OCI-LY1 (cell line): ENCODE data around the gene KIZ.

Experiments
- H2AFZ ChIP-seq: fragments of 200-600 bp; sonication (generic), shearing (Covaris generic); 2 replicates; pipeline ENCODE4 v1.6.0; 2014; ENCODE audit warnings: antibody characterized with exemption, mild to moderate bottlenecking, low read length
- H3F3A ChIP-seq: fragments of 200-600 bp; sonication (generic), shearing (Covaris generic); 2 replicates; pipeline ENCODE4 v1.6.0; 2014; ENCODE audit warnings: mild to moderate bottlenecking, antibody characterized with exemption, low read length, moderate library complexity; ENCODE audit not compliant: insufficient read depth
- H3K27ac ChIP-seq: fragments of 200-600 bp; sonication (generic); 2 replicates; pipeline ENCODE4 v1.5.1; 2014; ENCODE audit warnings: low read length, mixed run types, mild to moderate bottlenecking, low read depth; ENCODE audit not compliant: poor library complexity, severe bottlenecking
- H3K27me3 ChIP-seq: fragments of 200-600 bp; sonication (generic); 2 replicates; pipeline ENCODE4 v1.6.0; 2014; ENCODE audit warnings: antibody characterized with exemption, mild to moderate bottlenecking, low read length, moderate library complexity; ENCODE audit not compliant: insufficient read depth
- H3K36me3 ChIP-seq: fragments of 200-600 bp; sonication (generic); 2 replicates; pipeline ENCODE4 v1.6.1; 2014; ENCODE audit warnings: mild to moderate bottlenecking, antibody characterized with exemption, low read length, moderate library complexity, mixed read lengths; ENCODE audit not compliant: insufficient read depth
- H3K4me1 ChIP-seq: fragments of 200-600 bp; sonication (generic); 2 replicates; pipeline ENCODE4 v1.5.1; 2014; ENCODE audit warnings: mild to moderate bottlenecking, low read length, moderate library complexity; ENCODE audit not compliant: insufficient read depth, severe bottlenecking
- H3K4me2 ChIP-seq: fragments of 200-600 bp; sonication (generic), shearing (Covaris generic); 2 replicates; pipeline ENCODE4 v1.6.1; 2014; ENCODE audit warnings: low read length
- H3K4me3 ChIP-seq: fragments of 200-600 bp; sonication (generic); 2 replicates; pipeline ENCODE4 v1.5.1; 2014; ENCODE audit warnings: low read length, low read depth, mild to moderate bottlenecking, mixed read lengths; ENCODE audit not compliant: poor library complexity, severe bottlenecking
- H3K79me2 ChIP-seq: fragments of 200-600 bp; shearing (Covaris generic); 2 replicates; pipeline ENCODE4 v1.6.1; 2016; ENCODE audit warnings: mixed run types, low read length, mixed read lengths; ENCODE audit not compliant: insufficient read depth
- H3K9ac ChIP-seq: fragments of 200-600 bp; sonication (generic), shearing (Covaris generic); 2 replicates; pipeline ENCODE4 v1.6.1; 2014; ENCODE audit warnings: mild to moderate bottlenecking, low read length, mixed read lengths
- H3K9me2 ChIP-seq: fragments of 200-600 bp; sonication (generic), shearing (Covaris generic); 2 replicates; pipeline ENCODE4 v1.6.1; 2014; ENCODE audit warnings: low read depth, mild to moderate bottlenecking, low read length, mixed read lengths
- H3K9me3 ChIP-seq: fragments of 200-600 bp; shearing (Covaris generic); 2 replicates; pipeline ENCODE4 v1.6.1; 2014; ENCODE audit warnings: low read length, mixed read lengths
- H4K20me1 ChIP-seq: fragments of 200-600 bp; sonication (generic), shearing (Covaris generic); 2 replicates; pipeline ENCODE4 v1.6.0; 2016; ENCODE audit warnings: mild to moderate bottlenecking, low read length; ENCODE audit not compliant: insufficient read depth
- EZH2 ChIP-seq: fragments of 200-600 bp; sonication (generic), shearing (Covaris generic); IDR thresholded peaks from 2 replicates; pipeline ENCODE4 v1.8.0; 2017; ENCODE audit warnings: borderline replicate concordance, mixed run types, mild to moderate bottlenecking, antibody characterized with exemption, low read length, moderate library complexity, mixed read lengths
- TF ChIP-seq, protein P1 (sequence below): fragments of 200-600 bp; sonication (generic), shearing (Covaris generic); IDR thresholded peaks from 2 replicates; pipeline ENCODE4 v1.5.1; 2017; ENCODE audit warnings: mild to moderate bottlenecking, antibody characterized with exemption, low read length, moderate library complexity, mixed read lengths

KIZ gene

DNA sequence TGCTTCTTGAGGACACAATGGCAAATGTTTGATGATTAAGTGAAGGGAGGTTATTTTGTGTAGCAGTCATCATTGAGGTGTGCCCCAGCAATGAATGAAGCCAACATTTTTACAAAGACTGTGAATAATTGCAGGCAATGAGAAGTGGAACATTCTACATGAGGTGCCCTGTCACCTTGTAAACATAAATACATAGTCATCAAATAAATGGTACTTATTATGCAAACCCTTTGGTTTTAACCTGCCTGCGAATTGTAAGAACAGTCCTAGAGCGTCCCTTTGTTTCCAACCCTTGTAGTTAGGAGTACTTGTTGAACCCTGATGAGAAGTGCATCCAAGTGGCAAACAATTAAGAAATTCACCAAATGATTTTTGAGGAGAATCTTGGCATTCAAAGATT is 7.1 kb upstream of the KIZ start:
- TF ChIP-seq, protein P1, sequence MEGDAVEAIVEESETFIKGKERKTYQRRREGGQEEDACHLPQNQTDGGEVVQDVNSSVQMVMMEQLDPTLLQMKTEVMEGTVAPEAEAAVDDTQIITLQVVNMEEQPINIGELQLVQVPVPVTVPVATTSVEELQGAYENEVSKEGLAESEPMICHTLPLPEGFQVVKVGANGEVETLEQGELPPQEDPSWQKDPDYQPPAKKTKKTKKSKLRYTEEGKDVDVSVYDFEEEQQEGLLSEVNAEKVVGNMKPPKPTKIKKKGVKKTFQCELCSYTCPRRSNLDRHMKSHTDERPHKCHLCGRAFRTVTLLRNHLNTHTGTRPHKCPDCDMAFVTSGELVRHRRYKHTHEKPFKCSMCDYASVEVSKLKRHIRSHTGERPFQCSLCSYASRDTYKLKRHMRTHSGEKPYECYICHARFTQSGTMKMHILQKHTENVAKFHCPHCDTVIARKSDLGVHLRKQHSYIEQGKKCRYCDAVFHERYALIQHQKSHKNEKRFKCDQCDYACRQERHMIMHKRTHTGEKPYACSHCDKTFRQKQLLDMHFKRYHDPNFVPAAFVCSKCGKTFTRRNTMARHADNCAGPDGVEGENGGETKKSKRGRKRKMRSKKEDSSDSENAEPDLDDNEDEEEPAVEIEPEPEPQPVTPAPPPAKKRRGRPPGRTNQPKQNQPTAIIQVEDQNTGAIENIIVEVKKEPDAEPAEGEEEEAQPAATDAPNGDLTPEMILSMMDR, result no peak
- TF ChIP-seq EZH2, result no peak
- Histone ChIP-seq H3K9me3 (no peaks in the 10 kb centered on the region), H3K79me2 (no peaks in the 10 kb centered on the region), H3K27ac (no peak overlapping the region), H3K9ac (no peak overlapping the region), H3K27me3 (no peaks in the 10 kb centered on the region), H2AFZ (no peak overlapping the region), H3K4me3 (no peak overlapping the region), H3K4me1 (no peaks in the 10 kb centered on the region), H3F3A (no peaks in the 10 kb centered on the region; the same call in 1 of the 2 replicates), H3K9me2 (no peaks in the 10 kb centered on the region), H3K4me2 (no peak overlapping the region), H3K36me3 (no peaks in the 10 kb centered on the region), H4K20me1 (no peaks in the 10 kb centered on the region)

DNA sequence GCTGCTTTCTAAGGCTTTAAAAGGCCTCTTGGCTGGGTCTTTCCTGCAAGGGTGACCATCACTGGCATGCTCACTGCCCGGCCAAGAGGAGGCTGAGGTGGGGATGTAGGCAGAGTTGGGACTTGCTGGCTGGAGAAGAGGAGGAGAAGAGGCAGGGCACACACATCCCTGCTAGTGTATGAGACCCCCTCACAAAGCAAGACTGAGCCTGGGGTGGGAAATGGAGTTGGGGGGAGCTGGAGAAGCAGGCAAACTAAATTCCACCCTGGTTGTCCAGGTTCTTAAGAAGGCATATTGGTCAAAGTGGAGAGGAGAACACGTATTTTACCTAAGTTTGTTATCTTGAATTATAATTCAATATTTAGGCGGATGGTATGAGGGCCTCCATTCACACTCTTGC is 1.7 kb upstream of the KIZ start:
- TF ChIP-seq EZH2, result no peak
- TF ChIP-seq, protein P1, result no peak
- H3K9me3 ChIP-seq, result no peaks in the 10 kb centered on the region
- peaks cover 13% of the 10 kb centered on the region for H3K79me2 ChIP-seq
- no peak overlapping the region for H3K4me2 ChIP-seq
- no peaks in the 10 kb centered on the region for H4K20me1 ChIP-seq
- H3K9me2 ChIP-seq, result no peaks in the 10 kb centered on the region
- no peaks in the 10 kb centered on the region for H3K36me3 ChIP-seq
- no peaks in the 10 kb centered on the region; the same call in 1 of the 2 replicates for H3F3A ChIP-seq
- H3K4me1 ChIP-seq, result peaks cover 31% of the 10 kb centered on the region
- no peaks in the 10 kb centered on the region for H3K27me3 ChIP-seq
- H3K4me3 ChIP-seq, result no peak overlapping the region
- no peak overlapping the region for H3K9ac ChIP-seq
- H3K27ac ChIP-seq, result no peak overlapping the region
- H2AFZ ChIP-seq, result no peak overlapping the region

DNA sequence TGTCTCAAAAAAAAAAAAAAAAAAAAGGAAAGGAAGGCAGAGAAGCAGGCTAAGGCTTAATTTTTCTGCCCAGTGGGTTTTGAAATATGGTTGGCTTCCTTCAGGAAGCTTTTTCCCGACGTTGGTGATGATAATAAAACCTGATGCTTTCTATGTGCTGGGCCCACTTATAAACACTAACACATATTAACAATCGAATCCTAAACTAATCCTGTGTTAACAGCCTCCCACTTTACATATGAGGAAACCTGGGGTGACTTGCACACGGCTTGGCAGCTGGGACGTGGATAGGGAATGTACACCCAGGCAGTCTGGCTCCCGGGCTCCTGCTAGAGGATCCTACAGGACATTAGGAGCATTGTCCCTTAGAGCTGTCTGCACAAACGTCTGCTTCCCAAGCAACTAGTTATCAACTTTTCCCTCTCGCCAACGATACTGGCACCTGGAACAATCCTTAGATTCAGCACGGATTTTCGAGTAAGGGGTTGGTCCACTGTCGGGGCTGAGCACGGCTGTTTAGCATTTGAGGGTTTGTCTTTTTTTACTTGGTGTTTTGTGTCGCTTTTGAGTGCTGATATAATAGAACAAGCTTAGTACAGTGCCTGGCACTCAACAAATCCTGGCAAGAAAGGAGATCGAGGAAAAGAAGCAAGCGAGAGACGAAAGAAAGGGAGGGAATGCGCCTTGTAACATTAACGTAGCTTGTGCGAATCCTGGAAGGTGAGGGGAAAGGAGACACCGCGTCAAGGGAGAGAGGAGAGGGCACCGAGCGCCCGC is 622 bp upstream of the KIZ start:
- peaks cover 31% of the 10 kb centered on the region for H3K4me1 ChIP-seq
- peak overlapping the region; percentile 52; the same call in 1 of the 2 replicates for H3K9ac ChIP-seq
- H3K27ac ChIP-seq, result no peak overlapping the region
- H3K27me3 ChIP-seq, result no peaks in the 10 kb centered on the region
- no peaks in the 10 kb centered on the region; the same call in 1 of the 2 replicates for H3F3A ChIP-seq
- H4K20me1 ChIP-seq, result no peaks in the 10 kb centered on the region
- peak overlapping the region; percentile 89 for H3K4me3 ChIP-seq
- peak overlapping the region; percentile 92 for H2AFZ ChIP-seq
- no peaks in the 10 kb centered on the region for H3K9me2 ChIP-seq
- TF ChIP-seq, protein P1, result no peak
- no peak for TF ChIP-seq EZH2
- H3K9me3 ChIP-seq, result no peaks in the 10 kb centered on the region
- peak overlapping the region; percentile 71 for H3K4me2 ChIP-seq
- peaks cover 13% of the 10 kb centered on the region for H3K79me2 ChIP-seq
- H3K36me3 ChIP-seq, result no peaks in the 10 kb centered on the region; the same call in 1 of the 2 replicates
